Heart left ventricle (tissue), 16 donors: Measurements from ENCODE around the gene MAPK8IP1. TPM values are rescaled to one million over a fixed set of nuclear protein-coding genes. Genes with fewer than 3 reads are reported as not detected.

Experiments
- ATAC-seq, 4 donors: fragments of 200-7000 bp; cut with Tn5 transposase; one replicate each; pipeline ENCODE4 v1.9.1; 2020 to 2022; ENCODE audit warnings: moderate library complexity in 4 of 4, mild to moderate bottlenecking in 3 of 4, moderate number of reproducible peaks in 1 of 4
- DNase-seq, 5 donors: peaks; one replicate each; pipeline ENCODE4 v3.0.0-alpha.2; 2020
- H3K27ac ChIP-seq, 12 donors: fragments of 200-600 bp; sonication (generic) in 4 of 12; one replicate each; pipeline versions ENCODE4 v1.5.0 to v1.8.0; 2016 to 2022; ENCODE audit warnings: mild to moderate bottlenecking in 2 of 12
- H3K27me3 ChIP-seq, 9 donors: fragments of 200-600 bp; sonication (generic) in 2 of 9; one replicate each; pipeline versions ENCODE4 v1.5.1 to v1.8.0; 2016 to 2022; ENCODE audit warnings: mild to moderate bottlenecking in 3 of 9
- H3K36me3 ChIP-seq, 9 donors: fragments of 200-600 bp; sonication (generic) in 2 of 9; one replicate each; pipeline versions ENCODE4 v1.5.0 to v1.8.0; 2018 to 2022; ENCODE audit warnings: mild to moderate bottlenecking in 2 of 9
- H3K4me1 ChIP-seq, 12 donors: fragments of 200-600 bp; sonication (generic) in 4 of 12; one replicate each; pipeline versions ENCODE4 v1.5.0 to v1.8.0; 2016 to 2022; ENCODE audit warnings: mild to moderate bottlenecking in 3 of 12
- H3K4me3 ChIP-seq, 12 donors: fragments of 200-600 bp; sonication (generic) in 4 of 12; one replicate each; pipeline versions ENCODE4 v1.5.0 to v1.8.0; 2017 to 2022; ENCODE audit warnings: mild to moderate bottlenecking in 9 of 12, moderate library complexity in 4 of 12
- H3K9me3 ChIP-seq, 12 donors: fragments of 200-600 bp; sonication (generic) in 4 of 12; one replicate each; pipeline versions ENCODE4 v1.5.0 to v1.8.0; 2016 to 2022; ENCODE audit warnings: mild to moderate bottlenecking in 1 of 12
- POLR2A ChIP-seq, 2 donors: fragments of 450-650 bp; IDR thresholded peaks; one replicate each; pipeline ENCODE4 v1.6.1; 2017; ENCODE audit warnings: antibody characterized with exemption in 2 of 2, mild to moderate bottlenecking in 2 of 2, moderate library complexity in 2 of 2
- WGBS, 4 donors: extraction: QIAGEN DNeasy Blood & Tissue Kit in 2 of 4; methylation state at CpG; one replicate each; pipeline versions ENCODE4 v1.1.5 to v1.1.7; 2013 to 2018; 5-methylcytosine and 5-hydroxymethylcytosine counted together
- intact Hi-C, 10 donors: fragments of 100-400 bp; cut with DNase I; formaldehyde crosslinking; loops; one replicate each; pipeline versions ENCODE4 v1.11.1 to v1.14.2; 2022
- polyA plus RNA-seq, 2 donors: library from polyadenylated mRNA; stranded (reverse); fragments of 200-250 nt; gene quantifications; one replicate each; pipeline ENCODE4 v1.2.3, GENCODE V29; 2013
- total RNA-seq, 9 donors: library from RNA; depleted of rRNA in 2 of 9; stranded (reverse); fragments of >200 nt in 2 of 9; fragmentation: NEBNext Ultra II Directional in 3 of 9; extraction: Animal tissue kit (Norgen Biotek cat#: 25700) in 3 of 9; gene quantifications; one replicate each; pipeline versions ENCODE4 v1.1.0 to v1.2.4, GENCODE V29; 2016 to 2023
- TF ChIP-seq, protein P1 (sequence below), 12 donors: fragments of 200-600 bp; sonication (generic) in 4 of 12; IDR thresholded peaks; one replicate each; pipeline versions ENCODE4 v1.5.0 to v1.8.0; 2018 to 2022; ENCODE audit warnings: antibody characterized with exemption in 12 of 12, mild to moderate bottlenecking in 5 of 12
- donor health status: ischemic (EF 13 %, LVEDD 7.1; RV severe dilation, severe dysfunction).
- donor health status: healthy with polysubstance abuse.
- donor health status: DM: no; HTN: yes; CAD: no.
- donor health status: DM: no; HTN: no; CAD: no.
- donor health status: ischemic (EF 25% LVEDD 6.9; RV normal size, moderate dysfunction).
- donor health status: ischemic (EF 25% LVEDD 5.7; RV mildly dilated, moderate dysfunction).
- donor health status: healthy.
- donor health status: DM: yes; HTN: yes; CAD: no.
- donor health status: ischemic (EF 35%, LVEDD 5.7; RV mildly dilated, moderate dysfunction).
- donor health status: nonischemic (EF 11% LVEDD 7.7; RV severe dilation, severe dysfunction).
- donor health status: DM: yes; HTN: yes; CAD: no.
- donor health status: PGD.
- donor health status: ischemic (EF 29% LVEDD 5.4; RV normal size, mild dysfunction).
- donor health status: nonischemic (EF 23%, LVEDD 6.1; RV moderate dilation, normal function).

The MAPK8IP1 gene
- total and polyA plus RNA-seq, 11 donors, result 2.4 to 8.0 (median 7.3) TPM

DNA sequence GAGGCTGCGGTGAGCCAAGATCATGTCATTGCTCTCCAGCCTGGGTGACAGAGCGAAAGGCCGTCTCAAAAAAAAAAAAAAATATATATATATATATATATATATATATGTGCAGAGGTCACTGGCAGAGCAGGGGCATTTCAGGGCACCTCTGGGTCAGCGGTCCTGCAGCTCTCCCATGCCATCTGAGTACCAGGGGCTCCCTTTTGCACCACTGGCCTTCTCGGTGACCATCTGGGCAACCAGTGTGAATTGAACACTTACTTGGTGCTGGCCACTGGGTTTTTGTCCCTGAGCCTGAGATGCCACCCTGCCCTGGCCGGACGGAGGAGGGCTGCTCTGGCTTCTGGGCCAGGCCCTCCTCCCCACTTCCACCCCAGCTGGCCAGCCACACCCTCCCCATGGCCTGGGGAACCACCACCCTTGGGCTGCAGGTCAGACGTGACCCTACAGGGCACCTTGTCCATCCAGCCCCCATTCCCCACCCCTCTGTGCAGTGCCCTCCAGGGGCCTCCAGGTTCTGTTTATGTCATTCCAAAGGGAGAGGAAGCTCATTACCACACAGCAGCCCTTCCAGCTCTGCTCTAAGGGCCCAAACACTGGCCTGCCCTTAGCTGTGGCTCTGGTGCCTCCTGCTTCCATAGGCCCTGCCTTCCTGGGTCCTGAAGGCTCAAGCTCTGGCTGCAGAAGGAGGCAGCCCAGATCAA is 10.3 kb downstream of the MAPK8IP1 start:
- Histone ChIP-seq H3K9me3 (no peaks in the 10 kb centered on the region), H3K27ac (no peak overlapping the region), H3K4me1 (peaks cover 2 to 29% (median 15%) of the 10 kb centered on the region in 12 donors), H3K27me3 (peaks cover 0 to 30% (median 0%) of the 10 kb centered on the region in 9 donors), H3K4me3 (no peak overlapping the region), H3K36me3 (no peaks in the 10 kb centered on the region)
- DNase-seq, result peak in 1 of 5 donors; percentile 19
- ATAC-seq, result no peak
- WGBS, 4 donors, result 89 to 95% (median 91%) methylated on average over 8 of the region's 8 CpGs
- TF ChIP-seq, protein P1, sequence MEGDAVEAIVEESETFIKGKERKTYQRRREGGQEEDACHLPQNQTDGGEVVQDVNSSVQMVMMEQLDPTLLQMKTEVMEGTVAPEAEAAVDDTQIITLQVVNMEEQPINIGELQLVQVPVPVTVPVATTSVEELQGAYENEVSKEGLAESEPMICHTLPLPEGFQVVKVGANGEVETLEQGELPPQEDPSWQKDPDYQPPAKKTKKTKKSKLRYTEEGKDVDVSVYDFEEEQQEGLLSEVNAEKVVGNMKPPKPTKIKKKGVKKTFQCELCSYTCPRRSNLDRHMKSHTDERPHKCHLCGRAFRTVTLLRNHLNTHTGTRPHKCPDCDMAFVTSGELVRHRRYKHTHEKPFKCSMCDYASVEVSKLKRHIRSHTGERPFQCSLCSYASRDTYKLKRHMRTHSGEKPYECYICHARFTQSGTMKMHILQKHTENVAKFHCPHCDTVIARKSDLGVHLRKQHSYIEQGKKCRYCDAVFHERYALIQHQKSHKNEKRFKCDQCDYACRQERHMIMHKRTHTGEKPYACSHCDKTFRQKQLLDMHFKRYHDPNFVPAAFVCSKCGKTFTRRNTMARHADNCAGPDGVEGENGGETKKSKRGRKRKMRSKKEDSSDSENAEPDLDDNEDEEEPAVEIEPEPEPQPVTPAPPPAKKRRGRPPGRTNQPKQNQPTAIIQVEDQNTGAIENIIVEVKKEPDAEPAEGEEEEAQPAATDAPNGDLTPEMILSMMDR (IDR thresholded peaks at IDR 0.05), result no peak
- TF ChIP-seq POLR2A (IDR thresholded peaks at IDR 0.05), result no peak
- intact Hi-C loops, result no loop called here

GRCh38 chr11:45896422-45896984 is 11.1 kb downstream of the MAPK8IP1 start:
- WGBS, 4 donors, result 22 to 49% (median 26%) methylated on average over 11 to 19 of the region's 19 CpGs
- intact Hi-C loops, result no loop called here
- ATAC-seq, result no peak

GRCh38 chr11:45897556-45897955 is 12.1 kb downstream of the MAPK8IP1 start:
- 92 to 95% (median 93%) methylated on average over 6 of the region's 6 CpGs for WGBS, 4 donors
- intact Hi-C loops, result no loop called here
- H3K4me1 ChIP-seq, result peaks cover 5 to 38% (median 23%) of the 10 kb centered on the region in 12 donors
- DNase-seq (peak in 1 of 5 donors; percentile 35), ATAC-seq (no peak)
- no peaks in the 10 kb centered on the region for H3K36me3 ChIP-seq
- H3K4me3 ChIP-seq, result no peak overlapping the region
- H3K27ac ChIP-seq, result no peak overlapping the region
- H3K27me3 ChIP-seq, result peaks cover 0 to 34% (median 0%) of the 10 kb centered on the region in 9 donors
- H3K9me3 ChIP-seq, result no peaks in the 10 kb centered on the region
- no peak for TF ChIP-seq POLR2A (IDR thresholded peaks at IDR 0.05)
- TF ChIP-seq, protein P1 (IDR thresholded peaks at IDR 0.05), result no peak

More at GRCh38 chr11:45896422-45896984, 11.1 kb downstream of the MAPK8IP1 start:
- Histone ChIP-seq H3K4me3 (no peak overlapping the region), H3K27ac (no peak overlapping the region), H3K27me3 (peaks cover 0 to 34% (median 0%) of the 10 kb centered on the region in 9 donors), H3K4me1 (peaks cover 5 to 37% (median 23%) of the 10 kb centered on the region in 12 donors), H3K9me3 (no peaks in the 10 kb centered on the region), H3K36me3 (no peaks in the 10 kb centered on the region)
- peak in 1 of 5 donors; percentile 42 for DNase-seq
- no peak for TF ChIP-seq POLR2A (IDR thresholded peaks at IDR 0.05)
- TF ChIP-seq, protein P1 (IDR thresholded peaks at IDR 0.05), result no peak

DNA sequence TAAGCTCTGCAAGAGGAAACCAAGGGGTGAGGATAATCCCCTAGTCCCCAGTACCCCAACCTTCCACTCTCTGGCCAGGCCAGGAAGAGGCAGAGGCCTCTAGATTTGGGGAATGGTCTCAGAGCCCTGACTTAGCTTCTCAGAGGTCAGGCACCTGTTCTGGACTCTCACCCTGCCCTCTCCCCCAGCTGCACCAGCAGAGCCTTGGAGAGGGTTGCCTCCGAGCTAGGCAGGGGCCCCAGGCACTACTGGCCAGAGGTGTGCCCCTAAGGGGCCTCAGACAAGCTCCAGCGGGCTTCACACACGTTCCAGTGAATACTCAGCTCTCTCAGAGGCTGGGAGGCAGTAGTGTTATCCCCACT is 13.6 kb downstream of the MAPK8IP1 start:
- DNase-seq (no peak), ATAC-seq (no peak)
- peaks cover 0 to 34% (median 0%) of the 10 kb centered on the region in 9 donors for H3K27me3 ChIP-seq
- 15 to 19% (median 17%) methylated on average over 3 of the region's 3 CpGs for WGBS, 4 donors
- H3K27ac ChIP-seq, result peak overlapping the region in 1 of 12 donors; percentile 69
- H3K36me3 ChIP-seq, result peaks cover 0 to 8% (median 0%) of the 10 kb centered on the region in 9 donors
- no peaks in the 10 kb centered on the region for H3K9me3 ChIP-seq
- intact Hi-C loops, result no loop called here
- peaks cover 5 to 29% (median 23%) of the 10 kb centered on the region in 12 donors for H3K4me1 ChIP-seq
- TF ChIP-seq, protein P1 (IDR thresholded peaks at IDR 0.05), result no peak
- TF ChIP-seq POLR2A (IDR thresholded peaks at IDR 0.05), result no peak
- H3K4me3 ChIP-seq, result peak overlapping the region in 11 of 12 donors; percentile 32 to 78 (median 58)
